ENCODE results near the gene CACNA2D4.

Gene CACNA2D4

DNA sequence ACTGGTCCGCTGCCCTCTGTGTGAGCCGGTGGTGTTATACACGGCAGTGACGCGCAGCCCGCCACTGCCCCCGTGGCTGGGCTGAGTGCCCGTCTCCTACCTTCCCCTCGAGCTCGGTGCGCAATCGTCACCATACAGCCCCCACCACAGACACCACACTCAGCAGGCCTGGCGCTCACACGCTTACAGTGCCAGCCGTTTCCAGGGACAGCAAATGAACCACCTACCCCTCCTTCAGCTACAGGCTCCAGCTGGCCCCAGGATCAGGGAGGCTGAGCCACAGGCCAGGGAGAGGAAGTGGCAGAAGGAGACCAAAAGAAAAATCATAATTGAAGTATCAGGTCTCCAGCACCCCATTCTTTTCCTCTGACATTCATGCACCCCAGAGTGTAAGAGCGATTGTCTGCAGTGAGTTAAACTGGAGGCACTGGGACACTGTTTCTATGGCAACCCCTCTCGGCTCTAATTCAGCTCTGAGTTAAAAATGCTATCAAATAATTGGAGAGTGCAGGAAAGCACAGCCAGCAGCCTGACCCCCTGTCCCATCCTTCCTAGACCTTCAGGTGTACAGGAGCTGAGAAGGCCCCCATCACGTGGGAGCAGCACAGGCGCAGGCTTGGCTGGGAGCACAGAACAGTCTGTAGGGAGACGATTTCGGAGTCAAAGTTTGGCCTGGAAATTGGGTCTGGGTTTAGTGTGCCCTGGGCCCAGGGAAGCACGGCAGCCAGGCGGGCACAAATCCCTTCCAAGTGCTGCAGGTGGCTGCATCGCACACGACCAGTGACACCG, 80.1 kb downstream of the CACNA2D4 start:
- Histone ChIP-seq H3K27me3 (ENCODE audit: insufficient read depth, low read length) (peaks cover 2% of the 10 kb centered on the region; the same call in 1 of the 2 replicates), H3K9me3 (ENCODE audit: insufficient read depth, low read depth, low read length) (no peaks in the 10 kb centered on the region), H3K36me3 (ENCODE audit: insufficient read depth, low read depth, low read length) (no peaks in the 10 kb centered on the region), H3K4me1 (ENCODE audit: insufficient read depth, low read length) (peaks cover 4% of the 10 kb centered on the region; the same call in 1 of the 2 replicates), H3K9ac (ENCODE audit: low read depth, low read length) (no peak overlapping the region), H3K27ac (ENCODE audit: low read length) (no peak overlapping the region), H3K4me3 (ENCODE audit: low read length) (no peak overlapping the region)

DNA sequence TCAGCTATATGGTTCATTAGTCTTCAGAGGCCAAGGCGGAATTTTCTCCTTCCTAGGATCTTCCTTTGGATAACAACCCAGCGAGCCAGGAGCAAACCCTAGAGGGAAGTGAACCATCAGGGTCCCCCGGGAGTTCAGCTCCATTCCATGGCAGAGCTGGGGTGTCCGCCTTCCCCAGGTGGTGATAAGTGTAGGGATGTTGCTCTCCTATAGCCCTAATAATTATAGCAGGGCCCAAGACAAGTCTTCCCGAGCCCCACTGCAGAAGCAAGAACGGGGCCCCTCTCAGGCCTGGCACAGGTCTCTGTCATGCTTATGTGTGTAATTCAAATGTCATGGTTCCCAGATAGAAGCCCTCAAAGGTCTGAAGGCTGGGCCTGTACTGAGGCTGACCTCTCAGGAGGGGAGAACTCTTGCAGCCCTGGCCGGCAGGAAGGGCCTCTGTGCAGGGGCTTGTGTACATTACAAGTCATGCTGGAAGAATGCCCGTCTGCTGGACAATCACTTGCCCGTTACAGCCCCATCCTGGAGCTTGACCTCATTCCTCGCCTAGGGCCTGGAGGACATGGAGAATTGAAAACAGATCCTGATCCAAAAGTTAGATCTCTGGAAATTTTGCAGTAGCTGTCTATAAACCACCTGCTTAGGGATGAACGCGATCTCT, 80.8 kb downstream of the CACNA2D4 start:
- Histone ChIP-seq H3K4me1 (ENCODE audit: insufficient read depth, low read length) (peaks cover 4% of the 10 kb centered on the region; the same call in 1 of the 2 replicates), H3K36me3 (ENCODE audit: insufficient read depth, low read depth, low read length) (no peaks in the 10 kb centered on the region), H3K9me3 (ENCODE audit: insufficient read depth, low read depth, low read length) (no peaks in the 10 kb centered on the region), H3K27me3 (ENCODE audit: insufficient read depth, low read length) (no peaks in the 10 kb centered on the region), H3K4me3 (ENCODE audit: low read length) (no peak overlapping the region), H3K9ac (ENCODE audit: low read depth, low read length) (no peak overlapping the region), H3K27ac (ENCODE audit: low read length) (no peak overlapping the region)

GRCh38 chr12:1836854-1837421, 81.5 kb downstream of the CACNA2D4 start:
- H3K9ac ChIP-seq (ENCODE audit: low read depth, low read length), result no peak overlapping the region
- H3K36me3 ChIP-seq (ENCODE audit: insufficient read depth, low read depth, low read length), result no peaks in the 10 kb centered on the region
- H3K27me3 ChIP-seq (ENCODE audit: insufficient read depth, low read length), result peaks cover 6% of the 10 kb centered on the region; the same call in 1 of the 2 replicates
- no peaks in the 10 kb centered on the region for H3K9me3 ChIP-seq (ENCODE audit: insufficient read depth, low read depth, low read length)
- no peak overlapping the region for H3K27ac ChIP-seq (ENCODE audit: low read length)
- H3K4me3 ChIP-seq (ENCODE audit: low read length), result no peak overlapping the region
- H3K4me1 ChIP-seq (ENCODE audit: insufficient read depth, low read length), result peaks cover 4% of the 10 kb centered on the region; the same call in 1 of the 2 replicates

DNA sequence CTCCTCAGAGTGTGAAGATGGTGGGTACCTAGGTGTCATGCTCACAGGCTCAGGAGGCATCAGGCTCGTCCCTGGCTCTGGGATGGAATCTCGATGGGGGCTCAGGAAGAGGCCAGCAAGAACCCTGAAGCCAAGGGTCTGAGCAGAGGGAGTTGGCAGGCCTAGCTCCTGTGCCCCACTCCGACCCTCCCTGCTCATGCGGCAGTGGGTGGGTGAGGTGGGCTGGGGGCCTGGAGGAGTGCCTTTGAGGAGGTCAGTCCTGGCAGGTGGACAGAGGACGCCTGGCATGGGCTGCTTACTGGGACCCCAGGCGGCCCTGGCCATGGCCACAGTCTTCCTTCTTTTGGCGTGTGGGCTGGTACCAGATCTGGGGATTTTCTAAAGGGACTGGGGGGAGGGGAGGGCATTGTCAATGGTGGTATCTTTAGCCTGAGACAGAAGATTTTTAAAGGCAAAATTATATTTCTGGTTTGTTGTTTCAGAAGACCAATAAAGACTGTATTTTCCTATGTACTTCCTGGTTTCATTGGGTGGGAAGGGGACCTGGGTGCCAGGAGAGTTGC, 82.1 kb downstream of the CACNA2D4 start:
- Histone ChIP-seq H3K9me3 (ENCODE audit: insufficient read depth, low read depth, low read length) (no peaks in the 10 kb centered on the region), H3K4me3 (ENCODE audit: low read length) (no peak overlapping the region), H3K9ac (ENCODE audit: low read depth, low read length) (no peak overlapping the region), H3K4me1 (ENCODE audit: insufficient read depth, low read length) (peaks cover 7% of the 10 kb centered on the region; the same call in 1 of the 2 replicates), H3K36me3 (ENCODE audit: insufficient read depth, low read depth, low read length) (no peaks in the 10 kb centered on the region), H3K27me3 (ENCODE audit: insufficient read depth, low read length) (peaks cover 12% of the 10 kb centered on the region; the same call in 1 of the 2 replicates), H3K27ac (ENCODE audit: low read length) (no peak overlapping the region)

DNA sequence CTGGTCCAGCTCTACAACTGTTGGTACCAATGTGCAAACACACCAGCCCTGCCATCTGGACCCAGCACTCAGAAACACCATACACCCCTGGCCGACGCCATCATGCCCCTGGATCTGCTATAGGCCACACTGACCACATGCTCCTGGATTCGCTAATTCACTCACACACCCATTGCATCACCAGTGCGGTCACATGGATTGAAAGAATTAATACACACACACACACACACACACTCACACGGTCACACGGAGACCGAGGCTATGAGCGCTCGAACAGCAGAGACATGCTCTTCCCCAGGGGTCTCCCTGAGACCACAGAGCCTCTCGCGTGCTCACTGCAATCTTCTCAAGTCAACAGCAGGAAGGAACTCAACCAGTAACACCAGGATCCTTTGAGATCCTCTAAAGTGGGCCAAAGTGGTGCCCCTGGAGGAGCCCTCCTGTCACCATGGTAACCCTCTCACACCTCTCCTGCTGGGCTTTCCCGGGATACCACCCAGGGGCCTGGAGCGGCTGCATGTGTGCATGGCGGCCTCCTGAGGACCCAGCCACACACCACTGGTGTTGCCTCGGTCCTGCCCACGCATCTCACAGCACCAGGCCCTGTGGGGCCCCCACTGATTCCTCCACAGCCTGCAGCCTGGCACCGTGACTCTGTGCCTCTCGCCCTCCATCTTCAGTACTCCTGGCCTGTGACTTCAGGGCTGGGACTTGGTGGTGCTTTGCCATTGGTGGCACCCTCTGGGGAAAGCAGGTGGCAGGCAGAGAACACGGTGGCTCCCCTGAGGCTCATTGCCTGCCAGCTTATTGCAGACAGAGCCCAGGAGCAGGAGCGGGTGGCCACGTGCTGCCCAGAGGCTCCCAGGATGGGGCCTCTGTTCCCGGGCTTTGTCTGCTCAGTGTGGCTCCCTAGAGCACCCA, 83.0 kb downstream of the CACNA2D4 start:
- H3K36me3 ChIP-seq (ENCODE audit: insufficient read depth, low read depth, low read length), result no peaks in the 10 kb centered on the region
- peaks cover 21% of the 10 kb centered on the region for H3K27me3 ChIP-seq (ENCODE audit: insufficient read depth, low read length)
- no peak overlapping the region for H3K27ac ChIP-seq (ENCODE audit: low read length)
- peaks cover 7% of the 10 kb centered on the region; the same call in 1 of the 2 replicates for H3K4me1 ChIP-seq (ENCODE audit: insufficient read depth, low read length)
- no peak overlapping the region for H3K4me3 ChIP-seq (ENCODE audit: low read length)
- H3K9ac ChIP-seq (ENCODE audit: low read depth, low read length), result no peak overlapping the region
- no peaks in the 10 kb centered on the region for H3K9me3 ChIP-seq (ENCODE audit: insufficient read depth, low read depth, low read length)

DNA sequence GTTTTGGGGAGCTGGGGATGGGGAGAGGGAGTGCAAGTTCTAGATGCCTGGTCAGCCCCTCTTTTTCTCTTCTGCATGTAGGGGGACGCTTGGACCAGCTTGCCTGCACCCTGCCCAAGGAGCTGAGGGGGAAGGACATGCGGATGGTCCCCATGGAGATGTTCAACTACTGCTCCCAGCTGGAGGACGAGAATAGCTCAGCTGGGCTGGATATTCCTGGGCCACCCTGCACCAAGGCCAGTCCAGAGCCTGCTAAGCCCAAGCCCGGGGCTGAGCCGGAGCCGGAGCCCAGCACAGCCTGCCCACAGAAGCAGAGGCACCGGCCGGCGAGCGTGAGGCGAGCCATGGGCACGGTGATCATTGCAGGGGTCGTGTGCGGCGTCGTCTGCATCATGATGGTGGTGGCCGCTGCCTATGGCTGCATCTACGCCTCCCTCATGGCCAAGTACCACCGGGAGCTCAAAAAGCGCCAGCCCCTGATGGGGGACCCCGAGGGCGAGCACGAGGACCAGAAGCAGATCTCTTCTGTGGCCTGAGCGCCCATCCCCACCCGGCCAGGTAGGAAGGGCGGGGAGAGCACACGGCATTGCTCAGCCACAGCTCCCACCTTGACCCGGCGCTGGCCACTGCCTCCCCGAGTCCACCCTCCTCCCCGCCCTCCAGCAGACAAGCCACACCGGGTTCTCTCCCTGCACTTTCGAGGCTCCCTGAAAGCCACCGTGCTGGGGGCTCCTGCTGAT, 84.1 kb downstream of the CACNA2D4 start:
- H3K27me3 ChIP-seq (ENCODE audit: insufficient read depth, low read length), result peaks cover 29% of the 10 kb centered on the region
- peaks cover 6% of the 10 kb centered on the region; the same call in 1 of the 2 replicates for H3K4me1 ChIP-seq (ENCODE audit: insufficient read depth, low read length)
- no peak overlapping the region for H3K27ac ChIP-seq (ENCODE audit: low read length)
- H3K4me3 ChIP-seq (ENCODE audit: low read length), result no peak overlapping the region
- H3K9ac ChIP-seq (ENCODE audit: low read depth, low read length), result no peak overlapping the region
- H3K36me3 ChIP-seq (ENCODE audit: insufficient read depth, low read depth, low read length), result no peaks in the 10 kb centered on the region
- H3K9me3 ChIP-seq (ENCODE audit: insufficient read depth, low read depth, low read length), result no peaks in the 10 kb centered on the region

DNA sequence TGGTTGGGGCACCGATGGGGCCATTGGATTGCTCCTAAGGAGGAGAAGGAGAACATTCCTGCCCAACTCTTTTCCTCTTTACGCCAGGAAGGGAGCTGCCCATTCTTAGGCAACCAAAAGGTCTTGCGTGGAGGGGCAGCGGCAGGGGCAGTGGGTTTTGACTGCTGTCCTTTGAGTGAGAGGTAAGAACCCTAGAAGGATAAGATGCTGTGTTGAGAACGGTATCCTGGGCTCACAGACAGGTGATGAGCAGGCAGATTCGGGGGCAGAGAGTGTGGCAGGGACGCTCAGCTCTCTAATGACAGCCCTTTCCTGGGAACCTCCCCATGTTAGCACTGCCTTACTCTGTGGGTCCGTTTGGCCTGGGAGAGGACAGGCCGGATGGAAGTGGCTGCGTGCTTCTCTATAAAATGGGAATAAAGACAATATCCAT, 84.8 kb downstream of the CACNA2D4 start:
- Histone ChIP-seq H3K27me3 (ENCODE audit: insufficient read depth, low read length) (peaks cover 29% of the 10 kb centered on the region), H3K27ac (ENCODE audit: low read length) (no peak overlapping the region), H3K9ac (ENCODE audit: low read depth, low read length) (no peak overlapping the region), H3K36me3 (ENCODE audit: insufficient read depth, low read depth, low read length) (no peaks in the 10 kb centered on the region), H3K9me3 (ENCODE audit: insufficient read depth, low read depth, low read length) (no peaks in the 10 kb centered on the region), H3K4me3 (ENCODE audit: low read length) (no peak overlapping the region), H3K4me1 (ENCODE audit: insufficient read depth, low read length) (peaks cover 6% of the 10 kb centered on the region; the same call in 1 of the 2 replicates)

DNA sequence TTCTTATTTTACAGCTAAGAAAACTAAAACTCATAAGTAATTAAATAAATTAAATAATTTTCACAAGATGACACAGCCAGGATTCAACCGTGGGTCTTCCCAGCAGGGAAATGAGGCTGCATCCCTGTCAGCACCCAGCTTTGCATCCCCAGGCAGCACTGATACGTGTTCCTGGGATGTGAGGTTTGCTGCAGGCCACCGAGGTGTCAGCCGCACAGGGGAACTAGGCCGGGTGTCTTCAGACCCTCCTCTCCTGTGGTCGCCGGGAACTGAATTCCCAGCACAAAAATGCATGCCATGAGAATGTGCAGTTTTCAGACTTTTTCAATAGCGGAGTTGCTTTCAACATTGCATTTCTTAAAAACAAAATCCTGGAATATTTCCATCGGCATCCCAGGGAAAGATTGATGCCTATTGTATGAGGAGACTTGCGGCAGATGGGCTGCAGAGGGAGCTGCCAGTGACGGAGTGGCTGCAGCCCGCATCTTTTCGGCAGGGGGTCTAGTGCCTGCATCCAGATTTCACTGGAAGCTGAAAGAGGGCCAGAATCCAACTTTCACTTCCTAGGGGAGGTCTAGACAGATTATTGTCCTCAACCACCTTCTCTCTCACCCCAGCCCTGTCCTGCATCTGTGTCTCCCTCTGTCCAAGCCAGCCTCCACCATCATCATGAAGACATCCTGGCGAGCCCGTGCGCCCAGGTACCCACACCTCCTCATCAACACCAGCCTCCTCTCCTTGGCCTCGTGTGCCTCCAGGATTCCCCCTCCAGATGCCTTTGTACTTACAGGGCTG, 85.5 kb downstream of the CACNA2D4 start:
- Histone ChIP-seq H3K27me3 (ENCODE audit: insufficient read depth, low read length) (peaks cover 29% of the 10 kb centered on the region), H3K27ac (ENCODE audit: low read length) (no peak overlapping the region), H3K4me1 (ENCODE audit: insufficient read depth, low read length) (peaks cover 6% of the 10 kb centered on the region; the same call in 1 of the 2 replicates)

DNA sequence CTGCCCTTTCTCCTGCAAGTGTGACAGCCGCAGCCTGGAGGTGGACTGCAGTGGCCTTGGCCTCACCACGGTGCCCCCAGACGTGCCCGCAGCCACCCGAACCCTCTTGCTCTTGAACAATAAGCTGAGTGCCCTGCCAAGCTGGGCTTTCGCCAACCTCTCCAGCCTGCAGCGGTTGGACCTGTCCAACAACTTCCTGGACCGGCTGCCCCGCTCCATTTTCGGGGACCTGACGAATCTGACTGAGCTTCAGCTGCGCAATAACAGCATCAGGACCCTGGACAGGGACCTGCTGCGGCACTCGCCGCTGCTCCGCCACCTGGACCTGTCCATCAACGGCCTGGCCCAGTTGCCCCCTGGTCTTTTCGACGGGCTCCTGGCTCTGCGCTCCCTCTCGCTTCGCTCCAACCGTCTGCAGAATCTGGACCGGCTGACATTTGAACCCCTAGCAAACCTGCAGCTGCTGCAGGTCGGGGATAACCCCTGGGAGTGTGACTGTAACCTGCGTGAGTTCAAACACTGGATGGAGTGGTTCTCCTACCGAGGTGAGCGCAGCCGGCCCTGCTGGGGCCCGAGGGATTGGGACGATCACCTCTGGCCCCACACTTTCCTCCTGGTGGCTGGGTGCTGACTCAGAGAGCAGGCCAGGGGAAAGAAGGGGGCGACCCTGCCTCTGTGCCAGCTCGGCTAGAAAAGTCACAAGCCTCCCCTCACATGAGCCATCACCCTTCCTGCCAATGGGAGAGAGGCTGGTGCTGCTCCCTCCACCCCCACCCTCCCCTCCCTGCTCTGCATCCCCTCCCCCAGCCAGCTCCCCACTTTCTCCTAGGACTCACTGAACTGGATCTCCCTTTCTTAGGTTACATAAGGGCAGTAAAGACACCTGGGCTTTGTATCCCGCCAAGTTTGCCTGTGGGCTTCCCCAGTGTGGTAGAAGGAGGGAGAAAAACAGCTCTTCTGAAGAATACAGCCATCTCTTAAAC, 87.2 kb downstream of the CACNA2D4 start:
- H3K36me3 ChIP-seq (ENCODE audit: insufficient read depth, low read depth, low read length), result no peaks in the 10 kb centered on the region
- no peaks in the 10 kb centered on the region for H3K9me3 ChIP-seq (ENCODE audit: insufficient read depth, low read depth, low read length)
- H3K27ac ChIP-seq (ENCODE audit: low read length), result no peak overlapping the region
- H3K9ac ChIP-seq (ENCODE audit: low read depth, low read length), result no peak overlapping the region
- H3K4me1 ChIP-seq (ENCODE audit: insufficient read depth, low read length), result peaks cover 6% of the 10 kb centered on the region; the same call in 1 of the 2 replicates
- peaks cover 29% of the 10 kb centered on the region for H3K27me3 ChIP-seq (ENCODE audit: insufficient read depth, low read length)
- peak overlapping the region; percentile 41; the same call in 1 of the 2 replicates for H3K4me3 ChIP-seq (ENCODE audit: low read length)

More for the DNA sequence above, 85.5 kb downstream of the CACNA2D4 start:
- H3K9me3 ChIP-seq (ENCODE audit: insufficient read depth, low read depth, low read length), result no peaks in the 10 kb centered on the region
- H3K9ac ChIP-seq (ENCODE audit: low read depth, low read length), result no peak overlapping the region
- H3K36me3 ChIP-seq (ENCODE audit: insufficient read depth, low read depth, low read length), result no peaks in the 10 kb centered on the region
- H3K4me3 ChIP-seq (ENCODE audit: low read length), result no peak overlapping the region
